Endodermal cell (in vitro differentiated cells): ENCODE data around the gene LRIT3. TPM values are rescaled to one million over a fixed set of nuclear protein-coding genes. Genes with fewer than 3 reads are reported as not detected.

Experiments used
- DNase-seq: peaks from one replicate; pipeline ENCODE4 v3.0.0-alpha.2; 2017
- H3K27ac ChIP-seq: 2 replicates; pipeline ENCODE4 v1.5.1; 2013; ENCODE audit warnings: mild to moderate bottlenecking, low read depth, low read length, moderate library complexity
- H3K27me3 ChIP-seq: 2 replicates; pipeline ENCODE4 v1.6.1; 2013; ENCODE audit warnings: mild to moderate bottlenecking, low read length, moderate library complexity; ENCODE audit not compliant: insufficient read depth, control insufficient read depth, poor library complexity, severe bottlenecking
- H3K36me3 ChIP-seq: 2 replicates; pipeline ENCODE4 v1.7.0; 2013; ENCODE audit warnings: mild to moderate bottlenecking, low read length, moderate library complexity; ENCODE audit not compliant: control insufficient read depth, insufficient read depth
- H3K4me1 ChIP-seq: one replicate; pipeline ENCODE4 v1.7.0; 2013; ENCODE audit warnings: low read length; ENCODE audit not compliant: control insufficient read depth, insufficient read depth
- H3K4me3 ChIP-seq: 2 replicates; pipeline ENCODE4 v1.5.1; 2013; ENCODE audit warnings: mild to moderate bottlenecking, low read length, moderate library complexity
- H3K9ac ChIP-seq: 2 replicates; pipeline ENCODE4 v1.6.1; 2013; ENCODE audit warnings: mild to moderate bottlenecking, low read length, moderate library complexity; ENCODE audit not compliant: poor library complexity, severe bottlenecking; ENCODE audit errors: extremely low read depth
- H3K9me3 ChIP-seq: 2 replicates; pipeline ENCODE4 v1.6.1; 2013; ENCODE audit warnings: mild to moderate bottlenecking, low read length, moderate library complexity; ENCODE audit not compliant: control insufficient read depth
- H3K27ac Mint-ChIP-seq: 2 replicates; pipeline ENCODE4 v1.8.0; 2020; ENCODE audit warnings: mixed read lengths
- H3K27me3 Mint-ChIP-seq: 2 replicates; pipeline ENCODE4 v1.8.0; 2021; ENCODE audit warnings: mild to moderate bottlenecking, mixed read lengths; ENCODE audit not compliant: insufficient read depth
- H3K36me3 Mint-ChIP-seq: 2 replicates; pipeline ENCODE4 v1.8.0; 2020; ENCODE audit warnings: low read depth, mixed read lengths
- H3K4me1 Mint-ChIP-seq: 2 replicates; pipeline ENCODE4 v1.8.0; 2020; ENCODE audit warnings: mixed read lengths
- H3K4me3 Mint-ChIP-seq: 2 replicates; pipeline ENCODE4 v1.8.0; 2020; ENCODE audit warnings: mild to moderate bottlenecking, moderate library complexity, mixed read lengths
- H3K9me3 Mint-ChIP-seq: 2 replicates; pipeline ENCODE4 v1.8.0; 2020; ENCODE audit warnings: mild to moderate bottlenecking, mixed read lengths
- CTCF ChIP-seq: fragments of 200-600 bp; sonication (generic); conservative IDR thresholded peaks from 2 replicates; pipeline ENCODE4 v1.5.0; 2021; ENCODE audit warnings: antibody characterized with exemption, mild to moderate bottlenecking
- WGBS, 2 experiments: methylation state at CpG; one replicate each; pipeline versions ENCODE4 v1.1.5 to v1.1.7; 2013; ENCODE audit warnings: missing lambda C conversion rate in 2 of 2, mixed read lengths in 1 of 2; ENCODE audit not compliant: insufficient coverage in 1 of 2, insufficient read length in 1 of 2; 5-methylcytosine and 5-hydroxymethylcytosine counted together
- total RNA-seq, 2 donors: library from RNA; stranded (reverse); fragmentation: NEBNext Ultra II Directional in 1 of 2; extraction: Animal tissue kit (Norgen Biotek cat#: 25700) in 1 of 2; gene quantifications; 2 replicates in 1 of 2; 3 replicates in 1 of 2; pipeline ENCODE4 v1.2.1, GENCODE V29; 2021

LRIT3 gene
- total RNA-seq, 2 donors from 2014 or later, result 1.5 to 3.1 TPM

- peak overlapping the region; percentile 81 for H3K4me3 ChIP-seq
- DNase-seq, result no peak
- H3K4me1 ChIP-seq, result peaks cover 5% of the 10 kb centered on the region
- H3K4me3 Mint-ChIP-seq, result peak overlapping the region; percentile 28
- no peaks in the 10 kb centered on the region for H3K27me3 Mint-ChIP-seq
- TF ChIP-seq CTCF, result no peak
- H3K9me3 ChIP-seq, result no peaks in the 10 kb centered on the region
- H3K36me3 Mint-ChIP-seq, result no peaks in the 10 kb centered on the region
- peaks cover 46% of the 10 kb centered on the region for H3K4me1 Mint-ChIP-seq
- H3K27me3 ChIP-seq, result no peaks in the 10 kb centered on the region
- H3K27ac ChIP-seq, result no peak overlapping the region
- no peak overlapping the region for H3K9ac ChIP-seq
- WGBS, 2 experiments, result 72 to 82% methylated on average over 4 of the region's 4 CpGs
- no peak overlapping the region for H3K27ac Mint-ChIP-seq
- H3K9me3 Mint-ChIP-seq, result no peaks in the 10 kb centered on the region
- H3K36me3 ChIP-seq, result no peaks in the 10 kb centered on the region
Observed at GRCh38 chr4:109916027-109916409, 68.1 kb downstream of the LRIT3 start.

DNA sequence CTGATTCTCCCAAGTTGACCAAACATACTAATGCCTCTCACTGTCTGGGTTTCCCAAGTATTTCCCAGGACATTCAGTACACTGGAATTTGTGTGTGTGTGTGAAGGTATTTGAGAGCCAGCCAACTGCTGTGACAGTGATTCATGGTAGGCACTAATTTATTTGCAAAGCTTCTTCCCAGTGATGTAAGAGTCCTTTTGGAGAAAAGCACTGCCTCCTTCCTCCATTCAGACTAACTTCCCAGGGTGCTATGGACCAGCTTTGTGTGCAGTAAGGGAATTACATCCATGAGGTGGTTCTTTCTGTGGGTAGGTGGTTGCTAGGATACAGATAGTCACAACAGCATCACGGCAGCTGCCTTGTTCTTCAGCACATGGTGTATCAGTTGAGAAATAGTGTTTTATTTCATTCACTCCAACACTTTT is 73.5 kb downstream of the LRIT3 start:
- Histone ChIP-seq H3K4me1 (no peaks in the 10 kb centered on the region), H3K36me3 (peaks cover 9% of the 10 kb centered on the region), H3K9me3 (no peaks in the 10 kb centered on the region), H3K27me3 (no peaks in the 10 kb centered on the region), H3K9ac (no peak overlapping the region), H3K4me3 (no peak overlapping the region), H3K27ac (peak overlapping the region; percentile 93)
- Mint-ChIP-seq H3K27ac (peak overlapping the region; percentile 50), H3K4me1 (peaks cover 5% of the 10 kb centered on the region), H3K36me3 (peaks cover 12% of the 10 kb centered on the region), H3K27me3 (no peaks in the 10 kb centered on the region), H3K4me3 (no peak overlapping the region), H3K9me3 (no peaks in the 10 kb centered on the region)
- DNase-seq, result peak; percentile 59
- no peak for TF ChIP-seq CTCF
- WGBS, 2 experiments, result no CpG with 5 or more reads among the region's 1 CpG

Other genes starting within 250 kb of the LRIT3 start
- gene CASP6, start 144.7 kb upstream of the LRIT3 start, total RNA-seq, result 10 to 100 TPM; 20.9 to 21.8 TPM
- gene PLA2G12A, start 118.0 kb upstream of the LRIT3 start, total RNA-seq, result 10 to 100 TPM; 38.5 to 60.9 TPM
- not detected for gene CFI, start 46.1 kb upstream of the LRIT3 start, total RNA-seq
- gene GAR1, start 32.3 kb upstream of the LRIT3 start, total RNA-seq, result 10 to 100 TPM; 33.3 to 35.3 TPM
- under 1 TPM in 1 of 2 donors, not detected in 1; 0.18 TPM for gene RRH, start 20.1 kb upstream of the LRIT3 start, total RNA-seq
- gene EGF, start 64.8 kb downstream of the LRIT3 start, total RNA-seq, result 10 to 100 TPM; 14.6 to 33.7 TPM